DND-41 (cell line): ENCODE results near the gene ACAT2.

Experiments used
- EZH2 ChIP-seq: IDR thresholded peaks from 3 replicates; pipeline ENCODE4 v1.6.1; 2012; ENCODE audit warnings: borderline replicate concordance, low read depth, mild to moderate bottlenecking, moderate library complexity, low read length, inconsistent platforms; ENCODE audit not compliant: severe bottlenecking
- TF ChIP-seq, protein P1 (sequence below): IDR thresholded peaks from 2 replicates; pipeline ENCODE4 v1.5.1; 2012; ENCODE audit warnings: borderline replicate concordance, low read length, moderate library complexity, mild to moderate bottlenecking; ENCODE audit not compliant: poor library complexity, severe bottlenecking; ENCODE audit errors: extremely low read depth

DNA sequence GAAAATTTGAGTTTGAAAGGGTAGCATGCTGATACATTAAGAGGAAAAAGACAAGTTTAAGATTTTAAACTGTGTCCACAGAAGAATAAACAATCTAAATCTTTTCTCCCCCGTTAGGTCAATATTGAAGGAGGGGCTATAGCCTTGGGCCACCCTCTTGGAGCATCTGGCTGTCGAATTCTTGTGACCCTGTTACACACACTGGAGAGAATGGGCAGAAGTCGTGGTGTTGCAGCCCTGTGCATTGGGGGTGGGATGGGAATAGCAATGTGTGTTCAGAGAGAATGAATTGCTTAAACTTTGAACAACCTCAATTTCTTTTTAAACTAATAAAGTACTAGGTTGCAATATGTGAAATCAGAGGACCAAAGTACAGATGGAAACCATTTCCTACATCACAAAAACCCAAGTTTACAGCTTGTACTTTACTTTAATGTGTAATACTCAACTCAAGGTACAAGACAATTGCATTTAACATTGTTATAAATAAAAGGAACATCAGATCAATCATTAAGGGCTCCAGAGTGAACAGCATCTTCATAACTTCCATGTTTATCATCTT is 16.8 kb downstream of the ACAT2 start:
- TF ChIP-seq, protein P1, sequence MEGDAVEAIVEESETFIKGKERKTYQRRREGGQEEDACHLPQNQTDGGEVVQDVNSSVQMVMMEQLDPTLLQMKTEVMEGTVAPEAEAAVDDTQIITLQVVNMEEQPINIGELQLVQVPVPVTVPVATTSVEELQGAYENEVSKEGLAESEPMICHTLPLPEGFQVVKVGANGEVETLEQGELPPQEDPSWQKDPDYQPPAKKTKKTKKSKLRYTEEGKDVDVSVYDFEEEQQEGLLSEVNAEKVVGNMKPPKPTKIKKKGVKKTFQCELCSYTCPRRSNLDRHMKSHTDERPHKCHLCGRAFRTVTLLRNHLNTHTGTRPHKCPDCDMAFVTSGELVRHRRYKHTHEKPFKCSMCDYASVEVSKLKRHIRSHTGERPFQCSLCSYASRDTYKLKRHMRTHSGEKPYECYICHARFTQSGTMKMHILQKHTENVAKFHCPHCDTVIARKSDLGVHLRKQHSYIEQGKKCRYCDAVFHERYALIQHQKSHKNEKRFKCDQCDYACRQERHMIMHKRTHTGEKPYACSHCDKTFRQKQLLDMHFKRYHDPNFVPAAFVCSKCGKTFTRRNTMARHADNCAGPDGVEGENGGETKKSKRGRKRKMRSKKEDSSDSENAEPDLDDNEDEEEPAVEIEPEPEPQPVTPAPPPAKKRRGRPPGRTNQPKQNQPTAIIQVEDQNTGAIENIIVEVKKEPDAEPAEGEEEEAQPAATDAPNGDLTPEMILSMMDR, result no peak
- TF ChIP-seq EZH2, result no peak
